ENCODE results near the gene FAAH.

FAAH gene

DNA sequence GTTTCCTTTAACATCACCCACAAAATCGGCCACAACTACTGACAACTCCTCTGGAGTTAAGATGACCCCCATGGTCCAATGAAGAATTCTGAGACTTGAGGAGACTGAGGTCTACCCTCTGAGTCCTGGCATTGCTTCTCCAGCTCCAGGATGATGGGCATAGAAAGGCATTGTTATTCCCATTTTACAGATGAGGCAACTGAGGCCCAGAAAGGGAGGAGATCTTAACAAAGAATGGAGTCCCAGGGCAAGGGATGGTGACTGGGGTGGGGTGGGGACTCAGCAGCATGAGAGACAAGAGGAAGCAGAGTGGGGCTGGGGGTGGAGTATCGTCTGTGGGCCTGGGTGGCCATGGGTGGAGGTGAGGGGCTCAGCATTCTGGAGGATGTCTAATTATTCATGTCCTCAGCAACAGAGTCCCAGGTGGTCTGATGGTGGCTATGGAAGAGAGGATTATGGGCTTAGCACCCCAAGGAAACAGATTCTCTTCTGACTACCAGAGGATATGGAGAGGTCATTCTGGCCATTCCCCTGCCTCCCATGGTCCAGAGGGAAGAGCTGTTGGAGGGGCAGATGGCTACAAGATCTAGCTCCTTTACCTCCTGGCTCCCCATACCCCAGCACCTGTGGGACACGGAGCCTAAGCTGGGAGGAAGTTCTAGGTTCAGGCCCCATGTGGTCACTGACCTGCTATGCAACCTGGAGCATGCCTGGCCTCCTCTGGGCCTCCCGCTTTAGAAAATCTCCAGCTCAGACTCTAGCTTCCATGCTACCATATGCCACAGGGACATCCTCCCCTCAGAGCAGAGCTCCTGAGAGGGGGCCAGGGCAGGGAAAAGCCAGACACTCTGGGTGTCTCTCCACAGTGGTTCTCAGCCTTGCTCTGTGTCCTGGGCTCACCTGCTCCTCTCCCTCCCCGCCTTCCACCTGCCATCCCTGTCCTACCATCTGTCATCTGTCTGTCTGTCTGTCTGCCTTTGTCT is 58.1 kb downstream of the FAAH start:
- no peak for DNase-seq

DNA sequence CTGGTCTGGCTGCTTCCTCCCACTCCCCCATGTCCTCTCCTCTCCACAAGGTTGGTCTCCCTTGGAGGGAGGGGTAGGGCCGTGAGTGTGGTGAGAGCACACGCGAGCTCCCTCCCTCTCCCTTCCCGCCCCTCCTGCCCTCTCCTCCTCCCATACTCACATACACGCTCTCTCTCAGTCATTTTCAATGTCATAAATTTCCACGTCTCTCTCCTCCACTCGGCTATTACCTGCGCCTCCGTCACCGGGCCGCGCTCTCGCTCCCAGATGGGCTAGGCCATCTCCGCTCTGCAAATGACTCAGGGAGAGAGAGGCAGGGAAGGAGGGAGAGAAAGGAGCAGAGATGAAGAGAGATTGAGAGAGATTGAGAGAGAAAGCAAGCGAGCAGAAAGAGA is 58.8 kb downstream of the FAAH start:
- no peak for DNase-seq

DNA sequence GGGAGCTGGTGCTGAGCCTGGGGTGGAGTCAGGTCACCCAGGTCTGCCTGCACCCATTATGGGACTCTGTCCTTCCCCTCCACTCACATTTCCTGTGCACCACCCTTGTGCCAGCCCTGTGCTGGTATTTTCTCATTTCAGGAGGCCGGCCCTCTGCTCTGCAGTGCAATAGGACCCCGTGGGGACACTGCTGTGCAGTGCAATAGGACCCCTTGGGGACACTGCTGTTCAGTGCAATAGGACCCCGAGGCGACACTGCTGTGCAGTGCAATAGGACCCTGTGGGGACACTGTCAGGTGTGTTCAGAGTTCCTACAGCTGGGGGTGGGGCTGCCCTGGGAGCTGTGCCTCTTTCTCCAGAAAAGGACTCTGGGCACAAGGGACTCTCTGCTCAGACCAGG is 59.3 kb downstream of the FAAH start:
- no peak for DNase-seq

DNA sequence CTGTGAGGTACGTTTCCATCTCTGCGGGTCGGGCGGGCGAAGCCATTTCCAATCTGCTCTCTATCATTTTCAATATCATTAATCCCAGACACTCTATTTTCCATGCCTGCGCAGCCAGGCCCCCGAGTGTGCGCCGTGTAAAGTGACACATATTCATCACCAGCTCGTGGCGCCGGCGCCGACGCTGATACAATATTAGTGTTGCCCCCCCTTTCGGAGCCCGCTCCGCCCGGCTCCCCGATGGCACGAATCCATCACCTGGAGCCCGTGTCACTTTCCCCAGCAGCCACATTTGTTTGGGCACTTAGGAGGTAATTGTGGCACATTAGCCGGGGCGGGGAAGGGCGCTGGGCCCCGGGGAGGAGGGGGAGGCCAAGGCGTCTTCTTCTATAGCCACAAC is 61.8 kb downstream of the FAAH start:
- no peak for DNase-seq

DNA sequence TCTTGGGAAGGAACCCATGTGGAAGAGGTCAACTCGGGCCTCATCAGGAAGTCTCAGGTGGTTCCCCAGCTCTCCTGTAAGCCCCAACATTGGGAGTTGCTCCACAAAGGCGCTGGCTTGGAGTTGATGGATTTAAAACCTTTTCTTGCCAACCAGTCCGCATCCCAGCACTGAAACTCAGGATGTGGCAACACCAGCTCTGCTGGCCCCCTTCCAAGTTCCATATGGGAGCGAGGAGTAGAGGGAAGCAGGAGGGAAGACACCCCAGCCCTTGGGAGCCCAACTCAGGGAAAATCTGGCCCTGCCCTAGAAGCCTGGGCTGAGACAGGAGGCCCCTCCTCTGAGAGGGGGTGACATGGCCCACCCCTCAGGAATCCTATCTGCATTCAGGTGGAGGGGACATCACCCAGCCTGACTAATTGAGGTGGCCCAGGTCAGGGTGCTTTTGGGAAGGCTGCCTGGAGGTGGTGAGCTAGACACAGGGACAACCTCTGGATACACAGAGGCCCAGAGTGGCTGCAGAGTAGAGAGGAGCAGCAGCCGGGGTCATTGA is 62.4 kb downstream of the FAAH start:
- DNase-seq, result no peak

DNA sequence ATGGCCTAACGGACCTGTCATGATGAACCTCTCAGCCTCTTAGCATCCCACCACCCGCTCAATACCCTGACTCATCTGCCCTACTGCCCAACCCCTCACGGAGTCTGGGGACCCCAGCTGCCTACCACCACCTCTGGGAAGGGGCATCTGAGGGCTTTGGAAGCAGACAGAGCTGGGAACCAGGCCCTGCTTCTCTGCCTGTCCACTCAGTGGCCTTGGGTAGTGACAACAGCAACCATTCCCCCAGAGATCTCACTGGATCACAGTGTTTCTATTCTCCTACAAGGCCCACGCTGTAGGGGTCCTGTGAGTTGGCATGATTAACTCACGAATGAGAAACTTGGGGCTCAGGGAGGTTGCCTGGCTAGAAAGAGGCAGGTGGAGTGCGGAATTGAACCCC is 63.1 kb downstream of the FAAH start:
- DNase-seq, result no peak

DNA sequence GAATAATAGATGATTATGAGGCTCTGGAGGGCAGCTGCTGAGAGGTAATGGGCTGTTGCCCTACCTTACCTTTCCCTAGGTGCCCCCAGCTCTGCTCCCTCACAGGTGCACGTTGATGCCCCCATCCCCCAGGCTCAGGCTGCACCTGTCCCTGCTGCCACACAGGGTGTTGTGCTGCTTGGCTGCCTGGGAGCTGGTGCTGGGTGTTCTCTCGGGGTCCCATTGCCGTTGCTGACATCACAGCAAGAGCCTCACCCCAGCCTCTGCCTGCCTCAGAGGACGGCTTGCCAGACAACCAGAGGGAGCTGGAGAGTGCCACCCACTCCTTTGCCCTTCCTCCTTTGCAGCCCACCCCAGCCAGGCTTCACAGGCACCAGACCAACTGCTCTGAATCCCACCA is 64.1 kb downstream of the FAAH start:
- no peak for DNase-seq

DNA sequence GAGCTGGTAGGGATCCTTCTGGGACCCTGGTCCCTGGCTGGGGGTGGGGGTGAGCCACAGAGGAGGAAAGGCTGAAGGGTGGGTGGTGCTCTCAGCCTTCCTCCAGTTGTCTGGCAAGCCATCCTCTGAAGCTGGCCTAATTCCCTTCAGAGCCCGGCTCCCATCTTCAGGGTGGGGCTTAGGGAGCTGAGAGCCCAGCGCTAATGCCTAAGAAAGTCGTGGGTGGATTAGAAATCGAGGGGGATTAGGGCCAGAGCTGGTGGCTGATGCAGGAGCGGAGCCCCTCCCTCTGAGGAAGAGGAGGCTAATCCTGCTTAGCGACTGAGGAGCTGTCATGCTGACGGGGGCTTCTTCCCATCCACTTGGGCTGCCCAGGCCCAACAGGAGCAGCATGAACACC is 64.7 kb downstream of the FAAH start:
- no peak for DNase-seq

DNA sequence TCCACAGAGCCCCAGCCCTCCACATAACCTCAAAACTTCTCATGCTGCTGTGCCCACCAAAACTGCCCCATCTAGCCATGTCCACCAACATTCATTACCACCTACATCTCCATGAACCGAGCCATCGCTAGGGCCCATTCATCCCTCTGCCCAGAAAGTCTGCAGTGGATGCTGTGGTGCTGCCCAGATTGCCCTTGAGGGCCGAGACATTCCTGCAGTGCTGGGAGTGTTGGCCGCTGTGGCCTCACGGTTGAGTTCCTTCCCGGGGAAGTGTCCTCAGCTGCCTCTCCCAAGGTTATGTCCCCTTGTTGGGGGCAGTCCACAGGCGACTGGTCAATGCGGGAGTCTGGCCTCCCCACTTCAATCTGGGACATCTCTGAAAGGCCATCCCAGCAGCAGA is 65.2 kb downstream of the FAAH start:
- no peak for DNase-seq

DNA sequence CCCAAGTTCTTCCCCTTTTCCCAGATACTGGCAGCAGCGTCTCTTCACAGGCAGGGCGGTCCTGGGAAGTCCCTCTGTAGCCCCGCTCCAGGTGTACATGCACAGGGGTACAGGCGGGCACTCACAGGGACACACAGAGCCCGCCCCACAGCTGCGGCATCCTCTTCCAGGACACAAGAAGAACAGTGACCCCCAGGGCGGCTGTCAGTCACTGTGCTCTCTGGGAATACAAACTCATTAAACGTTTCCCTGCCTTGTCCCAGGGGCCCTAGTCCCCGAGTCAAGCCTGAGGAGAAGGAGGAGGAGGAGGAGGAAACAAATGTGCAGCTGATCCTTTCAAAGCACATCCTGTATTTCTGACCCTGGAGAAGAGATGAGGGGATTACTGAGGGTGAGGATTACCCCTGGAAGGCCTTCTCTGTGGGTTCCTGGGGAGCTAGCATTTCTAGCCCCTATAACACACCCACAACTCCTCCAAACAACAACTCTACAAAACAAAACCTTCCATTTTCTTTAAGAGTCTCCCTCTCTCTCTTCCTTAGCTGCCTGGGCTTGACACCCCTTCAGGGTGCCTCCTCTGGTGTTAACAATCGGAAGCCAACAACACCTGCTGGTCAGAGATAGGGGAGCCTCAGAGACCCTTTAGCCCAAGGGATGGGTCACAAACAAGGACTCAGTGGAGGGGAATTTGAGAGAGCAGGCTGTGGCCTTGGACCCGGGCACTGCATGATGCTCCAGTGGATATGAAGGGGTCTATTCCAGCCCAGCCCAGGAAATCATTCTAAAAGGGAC is 67.1 kb downstream of the FAAH start:
- no peak for DNase-seq

DNA sequence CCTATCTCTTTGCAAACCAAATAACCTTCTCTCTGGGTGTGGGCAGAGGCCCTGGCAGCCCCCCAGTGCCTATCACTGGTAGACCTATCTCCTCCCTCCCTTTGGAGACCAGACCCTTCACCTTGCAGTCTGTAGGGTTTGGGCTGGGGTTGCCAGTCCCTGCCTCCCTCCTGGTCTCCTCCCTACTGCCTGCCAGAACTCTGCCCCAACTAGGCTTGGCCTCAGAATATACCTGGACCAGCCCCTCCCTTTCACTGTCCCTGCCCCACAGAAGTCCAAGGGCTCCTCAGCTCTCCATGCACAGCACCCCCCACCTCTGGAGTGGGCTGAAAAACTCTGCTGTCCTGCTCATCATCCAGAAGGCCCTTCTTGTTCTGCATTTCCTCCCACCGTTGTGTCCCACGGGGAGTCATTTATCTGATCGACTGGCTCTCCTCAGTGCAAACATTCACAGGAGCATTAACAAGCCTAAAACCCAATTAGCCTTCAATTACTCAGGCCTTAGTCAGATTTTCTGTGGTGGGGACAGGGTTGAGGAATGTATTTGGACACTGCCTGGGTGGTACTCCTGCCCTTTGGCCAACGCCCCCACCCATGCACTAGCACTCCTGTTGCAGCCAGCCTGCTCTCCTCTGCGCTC is 67.8 kb downstream of the FAAH start:
- DNase-seq, result no peak
